Measurements from ENCODE around the gene GTPBP2. TPM values are rescaled to one million over a fixed set of nuclear protein-coding genes. Genes with fewer than 3 reads are reported as not detected.

GTPBP2 gene
- total and polyA plus RNA-seq, 2 experiments from 2014 or later: 17.5 to 55.9 TPM

DNA sequence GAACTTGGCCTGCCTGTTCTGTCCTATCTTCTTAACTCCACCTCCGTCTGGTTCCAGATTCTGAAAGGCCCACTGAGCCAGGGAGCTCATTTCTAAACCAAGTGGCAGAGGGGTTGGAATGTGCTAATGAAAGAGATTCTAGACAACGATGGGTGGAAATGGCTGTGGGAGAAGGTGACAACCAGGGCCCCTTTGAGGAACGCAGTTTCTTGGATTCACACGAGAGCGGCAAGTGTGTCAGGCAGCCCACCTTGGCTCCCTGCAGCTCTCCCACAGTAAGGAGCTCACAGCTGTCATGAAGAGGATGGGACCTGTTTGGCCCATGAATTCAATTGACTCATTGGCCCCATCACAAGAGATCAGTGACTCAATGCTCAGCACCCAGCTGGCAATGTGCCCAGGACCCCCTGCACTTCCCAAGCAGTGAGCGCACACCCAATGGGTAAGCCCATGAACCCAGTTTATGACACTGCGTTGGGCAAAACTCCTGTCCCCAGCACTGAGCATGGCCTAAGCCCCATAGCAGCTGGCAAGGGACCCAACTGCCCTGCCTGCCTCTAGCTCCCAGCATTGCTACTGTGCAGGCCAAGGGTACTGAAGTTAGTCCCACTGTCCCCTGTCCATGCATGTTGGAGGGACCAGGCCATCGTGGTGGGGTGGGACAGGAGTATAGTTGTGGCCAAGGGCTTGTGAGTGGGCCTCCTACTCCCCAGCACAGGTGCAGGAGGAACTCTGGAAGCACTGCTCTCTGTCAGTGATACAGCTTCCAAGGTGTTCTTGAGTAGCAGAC, 42.1 kb upstream of the GTPBP2 start:
- no peaks in the 10 kb centered on the region for H3K27me3 ChIP-seq (ENCODE audit: insufficient read depth)
- no peaks in the 10 kb centered on the region for H3K9me2 ChIP-seq (ENCODE audit: insufficient read depth)
- Mint-ChIP-seq H3K27me3 (ENCODE audit: insufficient read depth, low read depth, poor library complexity) (peaks cover 24% of the 10 kb centered on the region), H3K4me3 (no peak overlapping the region), H3K4me1 (peaks cover 31% of the 10 kb centered on the region), H3K9me3 (no peaks in the 10 kb centered on the region), H3K36me3 (ENCODE audit: low read depth) (peaks cover 44% of the 10 kb centered on the region), H3K27ac (no peak overlapping the region; the same call in 1 of the 2 replicates)
- no peak overlapping the region for H3K4me2 ChIP-seq
- H3K36me3 ChIP-seq (ENCODE audit: insufficient read depth): no peaks in the 10 kb centered on the region; the same call in 1 of the 2 replicates
- no peaks in the 10 kb centered on the region; the same call in 1 of the 2 replicates for H4K20me1 ChIP-seq (replicated peaks; ENCODE audit: insufficient read depth)
- H3F3A ChIP-seq (replicated peaks; ENCODE audit: low read depth): peaks cover 22% of the 10 kb centered on the region; the same call in 1 of the 2 replicates
- no peak overlapping the region for H3K4me3 ChIP-seq
- peaks cover 27% of the 10 kb centered on the region for H3K4me1 ChIP-seq (ENCODE audit: insufficient read depth)
- no peaks in the 10 kb centered on the region for H3K79me2 ChIP-seq (replicated peaks; ENCODE audit: insufficient read depth)
- no peak overlapping the region for H2AFZ ChIP-seq
- DNase-seq (ENCODE audit: low spot score): no peak
- H3K27ac ChIP-seq (ENCODE audit: low read depth): no peak overlapping the region
- ATAC-seq: no peak
- TF ChIP-seq, protein P1, sequence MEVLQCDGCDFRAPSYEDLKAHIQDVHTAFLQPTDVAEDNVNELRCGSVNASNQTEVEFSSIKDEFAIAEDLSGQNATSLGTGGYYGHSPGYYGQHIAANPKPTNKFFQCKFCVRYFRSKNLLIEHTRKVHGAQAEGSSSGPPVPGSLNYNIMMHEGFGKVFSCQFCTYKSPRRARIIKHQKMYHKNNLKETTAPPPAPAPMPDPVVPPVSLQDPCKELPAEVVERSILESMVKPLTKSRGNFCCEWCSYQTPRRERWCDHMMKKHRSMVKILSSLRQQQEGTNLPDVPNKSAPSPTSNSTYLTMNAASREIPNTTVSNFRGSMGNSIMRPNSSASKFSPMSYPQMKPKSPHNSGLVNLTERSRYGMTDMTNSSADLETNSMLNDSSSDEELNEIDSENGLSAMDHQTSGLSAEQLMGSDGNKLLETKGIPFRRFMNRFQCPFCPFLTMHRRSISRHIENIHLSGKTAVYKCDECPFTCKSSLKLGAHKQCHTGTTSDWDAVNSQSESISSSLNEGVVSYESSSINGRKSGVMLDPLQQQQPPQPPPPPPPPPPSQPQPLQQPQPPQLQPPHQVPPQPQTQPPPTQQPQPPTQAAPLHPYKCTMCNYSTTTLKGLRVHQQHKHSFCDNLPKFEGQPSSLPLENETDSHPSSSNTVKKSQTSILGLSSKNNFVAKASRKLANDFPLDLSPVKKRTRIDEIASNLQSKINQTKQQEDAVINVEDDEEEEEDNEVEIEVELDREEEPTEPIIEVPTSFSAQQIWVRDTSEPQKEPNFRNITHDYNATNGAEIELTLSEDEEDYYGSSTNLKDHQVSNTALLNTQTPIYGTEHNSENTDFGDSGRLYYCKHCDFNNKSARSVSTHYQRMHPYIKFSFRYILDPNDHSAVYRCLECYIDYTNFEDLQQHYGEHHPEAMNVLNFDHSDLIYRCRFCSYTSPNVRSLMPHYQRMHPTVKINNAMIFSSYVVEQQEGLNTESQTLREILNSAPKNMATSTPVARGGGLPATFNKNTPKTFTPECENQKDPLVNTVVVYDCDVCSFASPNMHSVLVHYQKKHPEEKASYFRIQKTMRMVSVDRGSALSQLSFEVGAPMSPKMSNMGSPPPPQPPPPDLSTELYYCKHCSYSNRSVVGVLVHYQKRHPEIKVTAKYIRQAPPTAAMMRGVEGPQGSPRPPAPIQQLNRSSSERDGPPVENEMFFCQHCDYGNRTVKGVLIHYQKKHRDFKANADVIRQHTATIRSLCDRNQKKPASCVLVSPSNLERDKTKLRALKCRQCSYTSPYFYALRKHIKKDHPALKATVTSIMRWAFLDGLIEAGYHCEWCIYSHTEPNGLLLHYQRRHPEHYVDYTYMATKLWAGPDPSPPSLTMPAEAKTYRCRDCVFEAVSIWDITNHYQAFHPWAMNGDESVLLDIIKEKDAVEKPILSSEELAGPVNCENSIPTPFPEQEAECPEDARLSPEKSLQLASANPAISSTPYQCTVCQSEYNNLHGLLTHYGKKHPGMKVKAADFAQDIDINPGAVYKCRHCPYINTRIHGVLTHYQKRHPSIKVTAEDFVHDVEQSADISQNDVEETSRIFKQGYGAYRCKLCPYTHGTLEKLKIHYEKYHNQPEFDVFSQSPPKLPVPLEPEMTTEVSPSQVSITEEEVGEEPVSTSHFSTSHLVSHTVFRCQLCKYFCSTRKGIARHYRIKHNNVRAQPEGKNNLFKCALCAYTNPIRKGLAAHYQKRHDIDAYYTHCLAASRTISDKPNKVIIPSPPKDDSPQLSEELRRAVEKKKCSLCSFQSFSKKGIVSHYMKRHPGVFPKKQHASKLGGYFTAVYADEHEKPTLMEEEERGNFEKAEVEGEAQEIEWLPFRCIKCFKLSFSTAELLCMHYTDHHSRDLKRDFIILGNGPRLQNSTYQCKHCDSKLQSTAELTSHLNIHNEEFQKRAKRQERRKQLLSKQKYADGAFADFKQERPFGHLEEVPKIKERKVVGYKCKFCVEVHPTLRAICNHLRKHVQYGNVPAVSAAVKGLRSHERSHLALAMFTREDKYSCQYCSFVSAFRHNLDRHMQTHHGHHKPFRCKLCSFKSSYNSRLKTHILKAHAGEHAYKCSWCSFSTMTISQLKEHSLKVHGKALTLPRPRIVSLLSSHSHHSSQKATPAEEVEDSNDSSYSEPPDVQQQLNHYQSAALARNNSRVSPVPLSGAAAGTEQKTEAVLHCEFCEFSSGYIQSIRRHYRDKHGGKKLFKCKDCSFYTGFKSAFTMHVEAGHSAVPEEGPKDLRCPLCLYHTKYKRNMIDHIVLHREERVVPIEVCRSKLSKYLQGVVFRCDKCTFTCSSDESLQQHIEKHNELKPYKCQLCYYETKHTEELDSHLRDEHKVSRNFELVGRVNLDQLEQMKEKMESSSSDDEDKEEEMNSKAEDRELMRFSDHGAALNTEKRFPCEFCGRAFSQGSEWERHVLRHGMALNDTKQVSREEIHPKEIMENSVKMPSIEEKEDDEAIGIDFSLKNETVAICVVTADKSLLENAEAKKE (CRISPR knock-in tag; IDR thresholded peaks at IDR 0.05): no peak
- no peak for TF ChIP-seq EZH2 (IDR thresholded peaks at IDR 0.05; ENCODE audit: low read depth, unreplicated experiment)
- TF ChIP-seq ZNF114 (CRISPR knock-in tag; IDR thresholded peaks at IDR 0.05): no peak
- no peak for TF ChIP-seq CREB1 (CRISPR knock-in tag; IDR thresholded peaks at IDR 0.05; ENCODE audit: low read depth)
- TF ChIP-seq POLR2AphosphoS5 (IDR thresholded peaks at IDR 0.05; ENCODE audit: low read depth): no peak
- no peak for TF ChIP-seq JUNB (IDR thresholded peaks at IDR 0.05; ENCODE audit: unreplicated experiment)
- TF ChIP-seq, protein P2, sequence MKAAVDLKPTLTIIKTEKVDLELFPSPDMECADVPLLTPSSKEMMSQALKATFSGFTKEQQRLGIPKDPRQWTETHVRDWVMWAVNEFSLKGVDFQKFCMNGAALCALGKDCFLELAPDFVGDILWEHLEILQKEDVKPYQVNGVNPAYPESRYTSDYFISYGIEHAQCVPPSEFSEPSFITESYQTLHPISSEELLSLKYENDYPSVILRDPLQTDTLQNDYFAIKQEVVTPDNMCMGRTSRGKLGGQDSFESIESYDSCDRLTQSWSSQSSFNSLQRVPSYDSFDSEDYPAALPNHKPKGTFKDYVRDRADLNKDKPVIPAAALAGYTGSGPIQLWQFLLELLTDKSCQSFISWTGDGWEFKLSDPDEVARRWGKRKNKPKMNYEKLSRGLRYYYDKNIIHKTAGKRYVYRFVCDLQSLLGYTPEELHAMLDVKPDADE (IDR thresholded peaks at IDR 0.05): no peak
